Stromal cell of bone marrow (primary cell): ENCODE measurements around the gene ZNF443.
"Not testable (repeated sequence)": the region's sequence is repeated elsewhere in the genome, so short reads cannot be mapped to it uniquely, and the experiment has no call there.

Experiments
- DNase-seq: peaks from one replicate; pipeline ENCODE4 v3.0.0-alpha.2; 2012; ENCODE audit warnings: low read depth

Gene ZNF443

DNA sequence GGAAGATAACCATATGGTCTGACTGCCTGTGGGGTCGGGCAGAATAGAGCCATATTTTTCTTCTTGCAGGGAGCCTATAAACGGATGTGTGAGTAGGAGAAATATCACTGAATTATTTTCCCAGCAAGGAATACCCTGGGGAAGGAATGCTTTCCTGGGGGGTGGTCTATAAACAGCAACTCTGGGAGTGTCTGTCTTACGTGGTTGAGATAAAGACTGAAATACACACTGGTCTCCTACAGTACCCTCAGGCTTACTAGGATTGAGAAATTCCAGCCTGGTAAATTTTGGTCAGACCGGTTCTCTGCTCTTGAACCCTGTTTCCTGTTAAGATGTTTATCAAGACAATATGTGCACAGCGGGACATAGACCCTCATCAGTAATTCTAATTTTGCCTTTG, 23.5 kb downstream of the ZNF443 start:
- not testable (repeated sequence) for DNase-seq

- DNase-seq: no peak
These were observed 28.9 kb downstream of the ZNF443 start for GRCh38 chr19:12411893-12412292.

- peak; percentile 96 for DNase-seq
These were observed 40.0 kb downstream of the ZNF443 start, which contains the start of gene ZNF799 for GRCh38 chr19:12400633-12401502. Gene ZNF799 (minus strand): TSS chr19:12401271. CDS start chr19:12401070, 201 bp downstream.

GRCh38 chr19:12399901-12400632, 40.8 kb downstream of the ZNF443 start:
- peak; percentile 6 for DNase-seq

GRCh38 chr19:12391148-12391547, 49.7 kb downstream of the ZNF443 start:
- not testable (repeated sequence) for DNase-seq

DNA sequence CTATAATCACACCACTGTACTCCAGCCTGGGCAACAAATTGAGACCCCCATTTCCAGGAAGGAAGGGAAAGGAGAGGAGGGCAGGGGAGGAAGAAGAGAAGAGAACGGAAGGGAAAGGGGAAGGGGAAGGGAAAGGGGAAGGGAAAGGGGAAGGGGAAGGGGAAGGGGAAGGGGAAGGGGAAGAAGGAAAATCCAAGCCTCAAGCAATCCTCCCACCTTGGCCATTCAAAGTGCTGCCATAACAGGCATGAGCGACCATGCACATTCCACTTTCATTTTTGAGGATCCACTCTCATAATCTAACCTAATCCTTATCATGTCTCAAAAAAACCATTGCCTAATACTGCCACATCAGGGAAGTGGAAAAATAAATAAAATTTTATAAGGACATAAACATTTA, 54.5 kb downstream of the ZNF443 start:
- DNase-seq: not testable (repeated sequence)

DNA sequence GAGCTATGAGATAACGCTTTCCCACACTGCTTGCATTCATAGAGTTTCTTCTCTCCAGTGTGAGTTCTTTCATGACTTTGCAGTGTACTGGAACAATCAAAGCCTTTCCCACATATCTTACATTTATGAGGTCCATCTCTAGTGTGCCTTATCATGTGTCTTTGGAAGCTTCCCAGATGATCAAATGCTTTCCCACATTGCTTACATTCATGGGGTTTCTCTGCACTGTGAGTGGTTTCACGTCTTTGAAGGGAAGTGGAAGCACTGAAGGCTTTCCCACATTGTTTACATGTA, 60.4 kb downstream of the ZNF443 start:
- no peak for DNase-seq

DNA sequence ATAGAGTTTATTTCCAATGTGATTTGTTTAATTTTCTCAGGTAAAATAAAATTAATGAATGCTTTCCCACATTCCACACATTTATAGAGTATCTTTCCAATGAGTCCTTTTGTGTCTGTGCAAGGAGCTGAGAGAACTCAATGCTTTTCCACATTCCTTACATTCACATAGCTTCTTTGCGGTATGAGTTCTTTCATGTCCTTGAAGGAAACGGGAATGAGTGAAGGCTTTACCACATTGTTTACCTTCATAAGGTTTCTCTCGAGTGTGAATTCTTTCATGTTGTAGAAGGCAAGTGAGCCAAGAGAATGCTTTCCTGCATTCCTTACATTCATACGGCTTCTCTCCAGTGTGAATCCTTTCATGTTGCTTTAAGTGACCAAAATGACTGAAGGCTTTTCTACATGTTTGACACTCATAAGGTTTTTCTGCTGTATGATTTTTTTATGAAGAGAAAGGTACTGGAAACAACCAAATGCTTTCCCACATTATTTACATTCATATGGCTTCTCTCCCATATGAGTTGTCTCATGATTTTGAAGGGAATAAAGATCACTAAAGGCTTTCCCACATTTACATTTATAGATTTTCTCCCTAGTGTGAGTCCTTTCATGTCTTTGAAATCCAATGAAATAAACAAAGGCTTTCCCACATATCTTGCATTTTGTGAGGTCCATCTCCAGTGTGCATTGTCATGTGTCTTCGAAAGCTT, 60.9 kb downstream of the ZNF443 start:
- no peak for DNase-seq
